ENCODE results near the gene TANC1.
"Not testable (repeated sequence)": the region's sequence is repeated elsewhere in the genome, so short reads cannot be mapped to it uniquely, and the experiment has no call there.

TANC1 gene

GRCh38 chr2:159029936-159030335 is 61.5 kb downstream of the TANC1 start:
- DNase-seq (ENCODE audit: low read depth), result peak; percentile 33

- DNase-seq (ENCODE audit: low read depth), result peak; percentile 90
Observed at GRCh38 chr2:159030674-159031380, 62.4 kb downstream of the TANC1 start.

DNA sequence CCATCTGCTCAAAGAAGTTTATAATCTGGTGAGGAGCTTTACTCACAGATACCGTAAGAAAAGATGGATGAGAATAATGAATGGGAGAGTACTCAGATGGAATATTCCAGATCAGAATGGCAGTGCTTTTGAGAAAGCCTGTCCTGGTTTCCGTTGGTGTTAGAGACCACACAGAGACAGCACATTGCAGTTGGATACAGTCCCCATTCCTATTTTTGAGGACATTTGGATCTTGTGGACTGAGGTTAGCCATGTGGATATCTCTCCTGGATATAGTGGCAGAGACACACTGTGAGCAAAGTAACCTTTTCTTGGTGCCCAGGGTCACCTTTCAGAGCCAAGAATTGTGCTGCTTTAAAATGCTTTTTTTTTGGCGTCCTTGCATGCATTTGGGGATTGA is 63.7 kb downstream of the TANC1 start:
- no peak for DNase-seq (ENCODE audit: low read depth)

DNA sequence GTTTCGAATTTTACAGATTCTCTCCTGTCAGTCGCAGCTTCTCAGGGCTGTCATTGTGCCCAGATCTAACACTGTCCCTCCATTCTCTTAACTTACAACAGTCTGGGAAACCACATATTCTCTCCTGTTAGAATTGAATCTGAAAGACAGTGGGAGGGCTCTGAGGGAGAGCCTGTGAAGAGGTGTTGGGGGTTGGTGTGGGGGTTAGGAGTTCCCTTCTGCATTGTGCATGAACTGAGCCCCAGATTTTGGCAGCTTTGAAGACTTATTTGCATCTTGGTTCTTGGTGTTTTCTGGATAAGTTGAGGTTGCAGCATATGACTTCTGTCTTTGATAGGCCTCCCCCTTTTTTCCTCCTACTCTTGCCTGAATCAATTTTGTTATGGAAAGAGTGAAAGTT is 64.1 kb downstream of the TANC1 start:
- DNase-seq (ENCODE audit: low read depth), result no peak

DNA sequence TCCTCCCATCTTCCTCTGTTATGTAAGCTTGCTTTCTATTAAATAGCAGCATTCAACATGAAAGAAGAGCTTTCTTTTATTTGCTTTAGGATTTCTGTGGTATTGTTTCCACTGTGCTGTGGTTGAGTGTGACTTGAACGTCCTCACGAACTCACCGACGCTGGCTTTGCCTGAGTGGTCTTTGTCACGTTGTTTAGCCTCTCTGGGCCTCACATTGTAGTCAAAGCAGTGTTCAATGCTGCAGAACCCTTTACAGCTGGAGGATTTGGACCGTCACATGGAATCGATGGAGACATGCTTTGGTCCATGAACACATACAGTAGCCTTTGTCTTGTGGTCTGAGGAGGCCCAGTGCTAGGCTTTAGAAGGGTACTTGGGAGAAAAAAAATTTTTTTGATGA is 66.3 kb downstream of the TANC1 start:
- DNase-seq (ENCODE audit: low read depth), result no peak

DNA sequence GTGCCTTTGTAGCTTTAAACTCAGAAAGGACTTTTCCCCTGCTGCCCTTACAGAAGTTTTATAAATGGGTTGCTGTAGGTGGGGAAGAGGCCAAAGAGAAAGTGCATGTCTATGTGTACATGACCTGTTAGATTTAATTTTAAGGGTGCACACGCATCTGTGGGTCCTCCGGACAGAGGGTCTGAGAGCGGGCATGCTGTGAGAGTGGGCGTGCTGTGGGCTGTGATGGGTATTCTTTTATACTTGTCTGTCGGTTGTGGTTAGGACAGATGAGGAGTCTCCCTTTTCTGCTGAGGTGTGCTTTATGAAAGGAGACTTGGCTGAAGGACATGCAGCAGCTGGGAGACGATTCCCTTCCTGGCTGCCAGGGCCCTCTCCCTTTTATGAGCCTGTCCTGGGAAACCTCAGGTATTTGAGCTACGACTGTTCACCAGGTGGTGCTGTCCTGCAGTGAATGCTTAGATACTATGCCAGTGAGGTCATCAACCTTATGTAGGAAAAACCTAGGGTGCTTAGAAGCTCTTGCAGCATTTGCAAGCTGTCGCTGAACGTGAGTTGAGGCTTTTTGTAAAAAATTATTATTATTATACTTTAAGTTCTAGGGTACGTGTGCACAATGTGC is 67.5 kb downstream of the TANC1 start:
- peak; percentile 53 for DNase-seq (ENCODE audit: low read depth)

GRCh38 chr2:159036461-159036860 is 68.0 kb downstream of the TANC1 start:
- not testable (repeated sequence) for DNase-seq (ENCODE audit: low read depth)

DNA sequence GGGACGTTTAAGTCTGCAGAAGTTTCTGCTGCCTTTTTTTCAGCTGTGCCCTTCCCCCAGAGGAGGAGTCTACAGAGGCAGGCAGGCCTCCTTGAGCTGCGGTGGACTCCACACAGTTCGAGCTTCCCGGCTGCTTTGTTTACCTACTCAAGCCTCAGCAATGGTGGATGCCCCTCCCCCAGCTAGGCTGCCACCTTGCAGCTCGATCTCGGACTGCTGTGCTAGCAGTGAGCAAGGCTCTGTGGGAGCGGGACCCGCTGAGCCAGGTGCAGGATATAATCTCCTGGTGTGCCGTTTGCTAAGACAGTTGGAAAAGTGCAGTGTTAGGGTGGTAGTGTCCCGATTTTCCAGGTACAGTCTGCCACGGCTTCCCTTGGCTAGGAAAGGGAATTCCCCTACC is 72.9 kb downstream of the TANC1 start:
- DNase-seq (ENCODE audit: low read depth), result not testable (repeated sequence)

DNA sequence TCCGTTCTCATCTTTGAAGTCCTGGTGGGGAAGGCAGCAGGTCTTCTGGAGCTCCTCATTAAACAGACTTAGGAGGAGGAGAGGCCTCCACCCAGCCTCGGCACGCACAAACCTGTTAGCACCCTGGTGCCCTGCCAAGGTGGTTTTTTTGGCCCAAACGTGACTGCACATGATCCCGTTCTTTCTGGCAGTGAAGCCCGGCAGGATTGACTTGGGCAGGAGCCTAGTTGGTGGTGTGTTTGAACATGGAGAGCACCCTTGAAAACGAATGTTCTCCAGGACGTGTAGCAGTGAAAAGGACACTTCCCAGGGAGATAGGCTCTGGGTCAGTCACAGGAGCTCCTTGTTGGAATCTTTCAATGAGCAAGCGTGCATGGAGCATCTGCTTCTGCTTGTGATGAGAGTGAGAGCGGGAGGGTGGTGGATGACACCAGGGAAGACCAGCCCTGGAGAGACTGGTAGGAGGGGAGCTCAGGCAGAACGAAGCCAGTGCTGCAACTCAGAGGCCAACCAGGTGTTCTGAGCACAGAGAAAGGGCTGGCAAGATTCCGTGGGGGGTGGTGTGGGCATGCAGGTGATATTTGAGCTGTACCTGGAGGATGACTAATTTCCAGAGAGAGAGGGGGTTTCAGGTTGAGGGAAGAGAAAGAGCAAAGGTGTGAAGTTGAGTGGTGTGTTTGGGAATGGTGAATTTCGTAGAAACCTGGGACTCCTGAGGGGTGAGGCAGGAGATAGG is 73.8 kb downstream of the TANC1 start:
- DNase-seq (ENCODE audit: low read depth), result no peak

GRCh38 chr2:159043710-159044109 is 75.3 kb downstream of the TANC1 start:
- no peak for DNase-seq (ENCODE audit: low read depth)

DNA sequence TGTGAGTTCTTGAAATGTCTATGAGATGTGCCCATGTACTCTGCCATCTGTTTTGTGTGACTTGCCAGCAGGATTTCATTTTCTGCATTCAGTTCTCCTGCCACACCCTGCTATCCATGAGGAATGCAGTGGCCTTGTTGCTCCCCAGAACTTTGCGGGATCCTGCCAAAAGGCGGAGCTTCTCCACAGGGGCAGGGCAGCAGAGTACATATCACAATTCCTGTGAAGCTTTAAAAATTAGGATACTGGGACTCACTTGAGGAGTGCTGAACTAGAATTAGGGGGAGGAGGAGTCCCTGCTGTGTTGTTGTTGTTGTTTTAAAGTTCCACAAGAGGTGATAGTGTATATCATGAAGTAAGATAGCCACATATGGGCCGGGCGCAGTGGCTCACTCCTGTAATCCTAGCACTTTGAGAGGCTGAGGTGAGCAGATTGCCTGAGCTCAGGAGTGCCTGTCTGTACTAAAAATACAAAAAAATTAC is 76.4 kb downstream of the TANC1 start:
- DNase-seq (ENCODE audit: low read depth), result peak; percentile 62

DNA sequence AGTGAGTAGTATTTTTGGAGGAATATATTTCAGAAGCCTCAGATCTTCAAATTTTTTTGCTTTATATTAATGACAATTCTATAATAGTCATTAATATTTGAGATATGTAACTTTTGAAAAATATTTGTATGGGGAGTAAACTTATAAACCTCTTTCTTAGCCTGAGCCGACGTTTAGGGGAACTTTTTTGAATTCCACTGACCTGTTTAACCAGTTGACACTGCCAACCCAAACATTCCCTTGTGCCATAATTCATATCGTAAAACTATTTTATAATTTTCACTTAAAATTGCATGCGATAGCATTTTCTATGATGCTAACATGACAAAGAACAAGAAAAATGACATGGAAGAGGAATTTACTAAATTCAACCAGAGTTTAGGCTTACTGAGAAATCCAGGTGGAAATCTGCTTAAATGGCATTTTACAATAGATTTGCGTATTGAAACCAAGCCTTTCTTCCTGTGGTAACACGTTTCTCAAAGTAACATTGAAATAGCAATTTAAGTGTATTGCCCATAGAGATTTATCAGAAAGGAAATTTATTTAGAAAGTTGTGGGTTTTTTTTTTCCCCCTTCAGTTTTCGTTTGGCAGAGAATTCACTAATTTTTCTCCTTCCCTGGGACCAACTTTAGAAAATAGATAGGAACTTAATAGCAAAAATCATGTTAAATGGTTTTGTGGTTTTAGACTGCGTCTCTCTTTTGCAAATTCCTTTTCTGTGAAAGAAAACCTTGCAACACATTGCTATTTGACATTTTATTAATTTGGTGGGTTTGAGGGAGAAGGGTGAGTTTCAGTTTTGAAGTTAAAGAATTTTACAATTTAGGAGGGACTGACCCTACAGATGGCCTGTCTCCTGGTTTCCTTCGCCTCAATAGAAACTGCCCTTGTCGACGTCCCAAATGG is 77.4 kb downstream of the TANC1 start:
- DNase-seq (ENCODE audit: low read depth), result no peak

GRCh38 chr2:159046966-159047365 is 78.5 kb downstream of the TANC1 start:
- DNase-seq (ENCODE audit: low read depth), result peak; percentile 78

DNA sequence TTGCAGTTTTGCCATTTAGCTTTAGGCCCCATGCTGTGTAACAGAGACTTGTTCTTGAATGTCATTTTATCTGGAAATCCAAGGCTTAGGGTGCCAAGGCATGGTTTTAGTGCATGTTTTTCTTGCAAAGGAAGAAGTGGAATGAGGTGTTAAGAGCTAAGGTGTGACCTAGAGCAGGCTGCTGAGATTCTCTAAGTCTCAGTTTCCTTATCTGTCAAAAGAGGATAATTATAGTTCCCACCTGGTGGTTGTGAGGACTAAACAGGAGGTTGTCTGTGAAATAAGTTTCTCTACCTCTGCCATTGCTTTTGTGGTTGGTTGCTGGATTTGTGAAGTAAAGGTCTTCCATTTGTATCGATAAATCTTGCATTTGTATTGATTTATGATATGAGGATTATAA is 82.0 kb downstream of the TANC1 start:
- no peak for DNase-seq (ENCODE audit: low read depth)

- DNase-seq (ENCODE audit: low read depth), result no peak
Observed at GRCh38 chr2:159051133-159051532, 82.7 kb downstream of the TANC1 start.

DNA sequence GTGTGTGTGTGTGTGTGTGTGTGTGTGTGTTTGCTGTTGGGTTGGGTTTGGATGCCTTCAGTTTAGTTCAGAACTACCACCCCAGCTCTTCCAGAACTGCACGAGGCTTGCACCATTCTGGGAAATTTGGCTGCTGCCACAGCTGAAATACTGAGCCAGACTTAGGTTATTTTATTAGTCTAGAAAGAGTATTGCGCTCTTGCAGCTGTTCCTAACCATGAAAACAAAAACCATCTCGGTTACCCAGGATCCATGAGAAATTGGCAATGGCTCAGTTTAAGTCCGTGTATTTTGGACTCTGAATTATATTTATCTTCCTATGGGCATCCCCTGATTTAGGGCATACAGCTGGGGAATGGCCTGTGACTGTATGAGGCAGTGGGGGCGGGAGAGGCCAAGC is 83.2 kb downstream of the TANC1 start:
- no peak for DNase-seq (ENCODE audit: low read depth)

DNA sequence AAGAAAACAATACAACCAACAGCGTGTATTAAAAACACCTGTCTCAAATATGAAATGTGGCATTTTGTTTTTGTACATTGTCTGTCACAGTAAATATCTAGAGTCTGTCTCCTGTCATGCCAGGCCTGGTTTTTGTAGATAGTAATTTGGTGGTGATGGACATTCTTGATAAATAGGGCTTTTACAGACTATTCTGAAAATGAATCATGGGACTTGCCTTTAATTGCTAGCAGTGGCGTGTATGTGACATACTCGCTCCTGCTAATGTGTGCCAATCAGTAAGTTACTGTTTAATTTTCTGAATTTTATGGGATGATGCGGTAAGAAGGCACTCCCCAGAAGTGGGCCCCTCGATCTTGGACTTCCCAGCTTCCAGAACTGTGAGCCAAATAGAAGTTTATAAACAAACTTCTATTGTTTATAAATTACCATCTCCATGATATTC is 83.7 kb downstream of the TANC1 start:
- peak; percentile 47 for DNase-seq (ENCODE audit: low read depth)

- DNase-seq (ENCODE audit: low read depth), result peak; percentile 87
Observed at GRCh38 chr2:159053161-159054031, 85.0 kb downstream of the TANC1 start.

GRCh38 chr2:159054032-159054334 is 85.5 kb downstream of the TANC1 start:
- DNase-seq (ENCODE audit: low read depth), result no peak

DNA sequence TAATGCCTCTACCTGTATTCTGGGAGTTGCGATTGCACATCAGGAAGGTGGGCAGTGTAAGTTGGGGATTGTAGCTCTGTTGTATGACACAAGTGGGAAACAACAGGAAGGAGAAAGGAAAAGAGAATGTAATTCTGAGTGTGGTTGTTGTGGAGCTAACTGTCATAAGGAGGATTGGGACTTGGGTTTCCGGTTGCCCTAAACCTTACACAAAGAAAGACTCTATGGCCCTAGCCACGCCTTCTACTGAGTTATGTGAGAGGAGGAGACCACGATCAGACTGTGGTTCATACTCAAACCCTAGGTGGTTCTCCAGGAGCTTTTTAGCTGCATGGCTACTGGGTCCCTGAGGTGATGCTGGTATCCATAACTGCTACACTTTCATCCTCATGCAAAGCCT is 86.5 kb downstream of the TANC1 start:
- no peak for DNase-seq (ENCODE audit: low read depth)

- no peak for DNase-seq (ENCODE audit: low read depth)
Observed at GRCh38 chr2:159060518-159060917, 92.1 kb downstream of the TANC1 start.
